ENCODE results near the gene WDR38.

The WDR38 gene

GRCh38 chr9:124814164-124814535 is 39.1 kb upstream of the WDR38 start:
- Histone ChIP-seq H3K9ac (ENCODE audit: low read length) (no peak overlapping the region), H3K14ac (ENCODE audit: low read length in 2 of 2) (no peak overlapping the region), H4K8ac (ENCODE audit: low read length) (no peak overlapping the region), H3K4me1 (ENCODE audit: control insufficient read depth, insufficient read depth, low read depth, low read length) (peaks cover 43% of the 10 kb centered on the region), H2AFZ (ENCODE audit: low read depth, low read length) (no peak overlapping the region), H3K27ac (ENCODE audit: low read length, poor library complexity, severe bottlenecking) (peak overlapping the region; percentile 91), H2BK12ac (ENCODE audit: low read length in 2 of 2) (no peak overlapping the region), H4K91ac (ENCODE audit: low read length) (no peak overlapping the region), H3K4me3 (ENCODE audit: insufficient read depth in 1 of 2, low read depth in 1 of 2, low read length in 2 of 2) (no peak overlapping the region), H3K4ac (ENCODE audit: low read depth in 1 of 2, low read length in 2 of 2) (no peak overlapping the region), H3K36me3 (ENCODE audit: control insufficient read depth in 1 of 2, insufficient read depth in 2 of 2, low read depth in 1 of 2, low read length in 2 of 2) (peaks cover 11 to 15% of the 10 kb centered on the region in 2 experiments), H3K79me1 (replicated peaks; ENCODE audit: low read length, poor library complexity, severe bottlenecking) (no peaks in the 10 kb centered on the region), H3K9me3 (ENCODE audit: control insufficient read depth, low read length) (no peaks in the 10 kb centered on the region), H2AK5ac (ENCODE audit: low read length, severe bottlenecking) (peak overlapping the region; percentile 71), H2BK15ac (ENCODE audit: low read depth, poor library complexity, severe bottlenecking) (no peak overlapping the region), H3K4me2 (ENCODE audit: low read length, poor library complexity, severe bottlenecking) (no peak overlapping the region), H2BK5ac (ENCODE audit: low read depth, low read length, poor library complexity, severe bottlenecking) (no peak overlapping the region), H3K23ac (ENCODE audit: low read length in 2 of 2) (no peak overlapping the region), H3K18ac (ENCODE audit: low read depth in 1 of 2, low read length in 2 of 2) (no peak overlapping the region), H3K27me3 (ENCODE audit: control insufficient read depth in 1 of 2, insufficient read depth in 1 of 2, low read length in 2 of 2) (no peaks in the 10 kb centered on the region), H2BK120ac (ENCODE audit: low read depth, low read length) (no peak overlapping the region)
- no peak for DNase-seq
- 91% methylated on average over 5 of the region's 5 CpGs for WGBS

GRCh38 chr9:124815601-124816000 is 37.7 kb upstream of the WDR38 start:
- Histone ChIP-seq H3K4me3 (ENCODE audit: insufficient read depth in 1 of 2, low read depth in 1 of 2, low read length in 2 of 2) (no peak overlapping the region), H3K79me1 (replicated peaks; ENCODE audit: low read length, poor library complexity, severe bottlenecking) (no peaks in the 10 kb centered on the region), H2AK5ac (ENCODE audit: low read length, severe bottlenecking) (peak overlapping the region; percentile 94), H2BK5ac (ENCODE audit: low read depth, low read length, poor library complexity, severe bottlenecking) (no peak overlapping the region), H3K4ac (ENCODE audit: low read depth in 1 of 2, low read length in 2 of 2) (no peak overlapping the region), H2BK15ac (ENCODE audit: low read depth, poor library complexity, severe bottlenecking) (no peak overlapping the region), H4K8ac (ENCODE audit: low read length) (no peak overlapping the region), H3K27me3 (ENCODE audit: control insufficient read depth in 1 of 2, insufficient read depth in 1 of 2, low read length in 2 of 2) (no peaks in the 10 kb centered on the region), H2BK120ac (ENCODE audit: low read depth, low read length) (no peak overlapping the region), H2AFZ (ENCODE audit: low read depth, low read length) (no peak overlapping the region), H3K4me1 (ENCODE audit: control insufficient read depth, insufficient read depth, low read depth, low read length) (peaks cover 33% of the 10 kb centered on the region), H3K9ac (ENCODE audit: low read length) (no peak overlapping the region), H3K4me2 (ENCODE audit: low read length, poor library complexity, severe bottlenecking) (no peak overlapping the region), H4K91ac (ENCODE audit: low read length) (no peak overlapping the region), H3K18ac (ENCODE audit: low read depth in 1 of 2, low read length in 2 of 2) (no peak overlapping the region), H3K9me3 (ENCODE audit: control insufficient read depth, low read length) (no peaks in the 10 kb centered on the region), H2BK12ac (ENCODE audit: low read length in 2 of 2) (no peak overlapping the region), H3K14ac (ENCODE audit: low read length in 2 of 2) (no peak overlapping the region), H3K27ac (ENCODE audit: low read length, poor library complexity, severe bottlenecking) (no peak overlapping the region), H3K36me3 (ENCODE audit: control insufficient read depth in 1 of 2, insufficient read depth in 2 of 2, low read depth in 1 of 2, low read length in 2 of 2) (peaks cover 0 to under 1% of the 10 kb centered on the region in 2 experiments), H3K23ac (ENCODE audit: low read length in 2 of 2) (no peak overlapping the region)
- DNase-seq: no peak
- WGBS: 97% methylated on average over 5 of the region's 5 CpGs

- Histone ChIP-seq H2BK5ac (ENCODE audit: low read depth, low read length, poor library complexity, severe bottlenecking) (no peak overlapping the region), H2BK120ac (ENCODE audit: low read depth, low read length) (no peak overlapping the region), H3K9me3 (ENCODE audit: control insufficient read depth, low read length) (no peaks in the 10 kb centered on the region), H3K4me1 (ENCODE audit: control insufficient read depth, insufficient read depth, low read depth, low read length) (peaks cover 14% of the 10 kb centered on the region), H3K27ac (ENCODE audit: low read length, poor library complexity, severe bottlenecking) (no peak overlapping the region), H3K23ac (ENCODE audit: low read length in 2 of 2) (no peak overlapping the region), H2AFZ (ENCODE audit: low read depth, low read length) (no peak overlapping the region), H2AK5ac (ENCODE audit: low read length, severe bottlenecking) (no peak overlapping the region), H3K36me3 (ENCODE audit: control insufficient read depth in 1 of 2, insufficient read depth in 2 of 2, low read depth in 1 of 2, low read length in 2 of 2) (no peaks in the 10 kb centered on the region), H3K14ac (ENCODE audit: low read length in 2 of 2) (peak overlapping the region in 1 of 2 experiments; percentile 38), H3K4me2 (ENCODE audit: low read length, poor library complexity, severe bottlenecking) (no peak overlapping the region), H2BK12ac (ENCODE audit: low read length in 2 of 2) (no peak overlapping the region), H3K9ac (ENCODE audit: low read length) (no peak overlapping the region), H3K4me3 (ENCODE audit: insufficient read depth in 1 of 2, low read depth in 1 of 2, low read length in 2 of 2) (no peak overlapping the region), H2BK15ac (ENCODE audit: low read depth, poor library complexity, severe bottlenecking) (no peak overlapping the region), H4K91ac (ENCODE audit: low read length) (no peak overlapping the region), H3K79me1 (replicated peaks; ENCODE audit: low read length, poor library complexity, severe bottlenecking) (no peaks in the 10 kb centered on the region), H3K18ac (ENCODE audit: low read depth in 1 of 2, low read length in 2 of 2) (peak overlapping the region in 1 of 2 experiments; percentile 65), H3K4ac (ENCODE audit: low read depth in 1 of 2, low read length in 2 of 2) (peak overlapping the region in 1 of 2 experiments; percentile 20), H4K8ac (ENCODE audit: low read length) (peak overlapping the region; percentile 5), H3K27me3 (ENCODE audit: control insufficient read depth in 1 of 2, insufficient read depth in 1 of 2, low read length in 2 of 2) (no peaks in the 10 kb centered on the region)
- DNase-seq: peak; percentile 41
- WGBS: 71% methylated on average over 18 of the region's 18 CpGs
Observed at GRCh38 chr9:124818431-124819281, 34.6 kb upstream of the WDR38 start.

- H3K36me3 ChIP-seq (ENCODE audit: control insufficient read depth in 1 of 2, insufficient read depth in 2 of 2, low read depth in 1 of 2, low read length in 2 of 2): no peaks in the 10 kb centered on the region
- no peak overlapping the region for H2BK12ac ChIP-seq (ENCODE audit: low read length in 2 of 2)
- no peak overlapping the region for H3K4me2 ChIP-seq (ENCODE audit: low read length, poor library complexity, severe bottlenecking)
- 86% methylated on average over 11 of the region's 12 CpGs for WGBS
- no peak overlapping the region for H3K9ac ChIP-seq (ENCODE audit: low read length)
- H3K9me3 ChIP-seq (ENCODE audit: control insufficient read depth, low read length): no peaks in the 10 kb centered on the region
- DNase-seq: no peak
- no peak overlapping the region for H2AFZ ChIP-seq (ENCODE audit: low read depth, low read length)
- H3K18ac ChIP-seq (ENCODE audit: low read depth in 1 of 2, low read length in 2 of 2): no peak overlapping the region
- H4K91ac ChIP-seq (ENCODE audit: low read length): no peak overlapping the region
- H2BK15ac ChIP-seq (ENCODE audit: low read depth, poor library complexity, severe bottlenecking): no peak overlapping the region
- H3K14ac ChIP-seq (ENCODE audit: low read length in 2 of 2): no peak overlapping the region
- H3K4me3 ChIP-seq (ENCODE audit: insufficient read depth in 1 of 2, low read depth in 1 of 2, low read length in 2 of 2): no peak overlapping the region
- H3K79me1 ChIP-seq (replicated peaks; ENCODE audit: low read length, poor library complexity, severe bottlenecking): no peaks in the 10 kb centered on the region
- no peak overlapping the region for H3K23ac ChIP-seq (ENCODE audit: low read length in 2 of 2)
- H2BK120ac ChIP-seq (ENCODE audit: low read depth, low read length): no peak overlapping the region
- no peak overlapping the region for H3K27ac ChIP-seq (ENCODE audit: low read length, poor library complexity, severe bottlenecking)
- peaks cover 9% of the 10 kb centered on the region for H3K4me1 ChIP-seq (ENCODE audit: control insufficient read depth, insufficient read depth, low read depth, low read length)
- no peaks in the 10 kb centered on the region for H3K27me3 ChIP-seq (ENCODE audit: control insufficient read depth in 1 of 2, insufficient read depth in 1 of 2, low read length in 2 of 2)
- H2AK5ac ChIP-seq (ENCODE audit: low read length, severe bottlenecking): no peak overlapping the region
- H4K8ac ChIP-seq (ENCODE audit: low read length): no peak overlapping the region
- no peak overlapping the region for H3K4ac ChIP-seq (ENCODE audit: low read depth in 1 of 2, low read length in 2 of 2)
- no peak overlapping the region for H2BK5ac ChIP-seq (ENCODE audit: low read depth, low read length, poor library complexity, severe bottlenecking)
Observed at GRCh38 chr9:124820698-124821623, 32.3 kb upstream of the WDR38 start.

Measured in mesenchymal stem cell (in vitro differentiated cells and primary cell).